SH-SY5Y (cell line): ENCODE results near the gene CHRNA4.

Source experiments
- GATA2 ChIP-seq: IDR thresholded peaks from 2 replicates; pipeline ENCODE4 v1.6.1; 2011; ENCODE audit warnings: mild to moderate bottlenecking, low read depth, low read length
- GATA3 ChIP-seq: IDR thresholded peaks from 2 replicates; pipeline ENCODE4 v1.6.1; 2011; ENCODE audit warnings: low read depth, mild to moderate bottlenecking, low read length, moderate library complexity

DNA sequence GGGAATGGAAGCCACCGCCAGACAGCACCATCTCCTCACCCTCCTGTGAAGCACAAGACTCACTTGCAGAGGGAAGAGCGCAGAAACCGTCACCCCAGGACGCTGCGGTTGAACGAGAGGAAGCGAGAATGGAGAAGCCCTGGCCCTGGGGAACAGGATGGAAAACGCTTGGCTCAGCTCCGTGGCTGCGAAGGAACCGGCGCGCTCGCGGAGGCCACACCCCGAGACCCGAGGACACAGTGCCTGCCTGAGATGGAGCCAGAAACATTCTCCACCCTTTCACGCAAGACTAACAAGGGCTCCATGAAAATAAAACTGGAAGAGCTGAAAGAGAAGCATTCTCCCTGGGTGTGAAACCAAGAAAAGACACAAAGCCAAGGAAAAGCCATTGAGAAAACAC lies 25.3 kb upstream of the CHRNA4 start:
- TF ChIP-seq GATA3 (no peak), GATA2 (no peak)
